TTC549 (cell line): Measurements from ENCODE around the gene SMCO4.
"Not testable (repeated sequence)": the region's sequence is repeated elsewhere in the genome, so short reads cannot be mapped to it uniquely, and the experiment has no call there.

Experiments used
- FAIRE-seq: peaks from 2 replicates; lab custom pipeline; 2012; peaks lifted over from hg19 to GRCh38; lab: Jason Lieb, UNC

SMCO4 gene

DNA sequence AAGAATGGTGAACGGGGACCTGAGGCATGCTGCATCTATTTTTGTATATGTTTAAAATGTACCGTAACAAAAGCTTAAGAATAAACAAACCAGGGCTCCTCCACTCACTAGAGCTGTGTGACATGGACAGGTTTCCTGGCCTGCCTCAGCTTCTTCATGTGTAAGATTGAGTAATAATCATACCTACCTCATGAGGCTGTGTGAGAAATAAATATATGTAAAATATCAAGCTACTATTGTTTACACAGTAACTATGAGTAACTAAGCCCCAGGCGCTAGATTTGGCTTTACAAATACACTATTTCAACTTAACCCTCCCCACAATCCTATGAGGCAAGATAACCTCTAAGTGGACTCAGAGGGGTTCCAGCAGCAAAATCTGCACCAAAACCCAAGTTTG, 66.4 kb downstream of the SMCO4 start:
- FAIRE-seq, result no peak

DNA sequence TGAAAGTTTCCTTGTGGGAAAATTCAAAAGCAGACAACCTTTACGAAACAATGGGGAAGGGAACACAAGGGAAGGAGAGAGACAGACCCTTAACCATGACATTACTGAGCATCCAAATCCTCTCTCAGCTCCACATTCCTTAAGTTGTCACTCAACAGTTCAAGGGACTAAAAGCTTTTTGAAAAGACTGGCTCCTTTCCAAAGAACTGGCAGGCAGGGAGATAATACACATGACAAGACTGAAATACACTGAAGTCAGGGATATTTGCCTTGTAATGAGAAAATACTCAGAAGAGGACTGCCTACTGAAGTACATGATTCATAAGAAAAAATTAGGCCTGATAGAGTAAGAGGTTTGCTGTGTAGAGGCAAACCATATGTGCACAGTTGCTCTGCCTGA, 69.1 kb downstream of the SMCO4 start:
- no peak for FAIRE-seq

DNA sequence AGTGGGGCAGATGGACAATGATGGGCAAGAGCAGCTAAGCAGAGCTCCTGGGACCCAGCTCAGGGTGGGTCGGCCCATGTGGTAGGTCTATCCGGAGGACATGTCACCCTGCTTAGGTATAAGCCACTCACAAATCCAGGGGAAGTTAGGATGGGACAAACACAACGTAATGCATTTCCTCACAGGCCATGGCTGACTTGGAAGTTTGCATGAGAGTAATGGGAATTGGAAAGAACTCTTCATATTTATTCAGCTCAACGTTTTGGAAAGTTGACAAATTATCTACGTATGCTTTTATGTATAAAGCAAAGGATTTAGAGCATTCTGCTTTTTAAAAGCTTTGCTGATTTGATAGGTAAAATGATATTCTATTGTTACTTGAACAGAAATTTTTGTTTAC, 74.9 kb downstream of the SMCO4 start:
- FAIRE-seq, result no peak

DNA sequence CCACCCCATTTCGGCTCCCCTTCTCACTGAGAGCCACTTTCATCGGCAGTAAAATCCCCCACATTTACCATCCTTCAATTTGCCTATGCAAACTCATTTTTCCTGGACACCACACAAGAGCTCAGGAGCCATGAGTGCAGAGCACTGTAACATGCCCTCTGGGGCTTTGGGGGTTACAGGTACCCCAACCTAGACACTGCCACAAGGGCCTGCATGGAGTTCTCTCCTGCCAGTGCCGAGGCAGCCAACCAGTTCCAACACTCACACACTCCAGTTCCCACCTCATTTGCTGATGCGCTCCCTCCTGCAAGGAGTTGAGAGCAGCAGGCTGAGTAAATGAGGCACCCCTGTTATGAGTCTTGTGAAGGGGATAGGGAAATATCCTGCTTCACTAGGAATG, 76.1 kb downstream of the SMCO4 start:
- no peak for FAIRE-seq

DNA sequence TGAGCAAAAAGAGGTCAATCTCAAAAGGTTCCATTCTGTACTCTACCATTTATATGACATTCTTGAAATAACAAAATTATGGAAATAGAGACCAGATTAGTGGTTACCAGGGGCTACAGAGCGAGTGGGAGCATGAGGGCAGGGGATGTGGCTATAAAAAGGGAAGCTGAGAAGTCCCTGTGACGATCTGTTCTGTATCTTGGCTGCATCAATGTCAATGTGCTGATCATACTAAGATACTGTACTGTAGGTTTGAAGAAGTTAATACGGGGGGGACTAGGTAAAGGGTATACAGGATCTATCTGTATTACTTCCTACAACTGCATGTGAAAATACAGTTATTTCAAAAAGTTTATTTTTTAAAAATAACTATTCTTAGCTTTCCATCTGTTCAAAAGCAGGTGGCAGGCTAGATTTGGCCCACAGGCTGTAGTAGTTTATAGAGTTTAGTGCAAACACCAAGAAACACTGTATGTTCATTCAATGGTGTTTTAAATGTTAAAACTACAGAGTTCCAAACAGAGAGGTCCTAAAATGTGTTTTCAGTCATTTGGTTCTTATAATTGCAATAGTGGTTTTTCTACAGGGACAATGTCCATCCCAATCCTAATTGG, 78.2 kb downstream of the SMCO4 start:
- no peak for FAIRE-seq

DNA sequence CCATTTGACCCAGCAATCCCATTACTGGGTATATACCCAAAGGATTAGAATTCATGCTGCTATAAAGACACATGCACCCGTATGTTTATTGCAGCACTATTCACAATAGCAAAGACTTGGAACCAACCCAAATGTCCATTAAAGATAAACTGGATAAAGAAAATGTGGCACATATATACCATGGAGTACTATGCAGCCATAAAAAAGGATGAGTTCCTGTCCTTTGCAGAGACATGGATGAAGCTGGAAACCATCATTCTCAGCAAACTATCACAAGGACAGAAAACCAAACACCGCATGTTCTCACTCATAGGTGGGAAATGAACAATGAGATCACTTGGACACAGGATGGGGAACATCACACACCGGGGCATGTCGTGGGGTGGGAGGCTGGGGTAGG, 79.5 kb downstream of the SMCO4 start:
- not testable (repeated sequence) for FAIRE-seq

DNA sequence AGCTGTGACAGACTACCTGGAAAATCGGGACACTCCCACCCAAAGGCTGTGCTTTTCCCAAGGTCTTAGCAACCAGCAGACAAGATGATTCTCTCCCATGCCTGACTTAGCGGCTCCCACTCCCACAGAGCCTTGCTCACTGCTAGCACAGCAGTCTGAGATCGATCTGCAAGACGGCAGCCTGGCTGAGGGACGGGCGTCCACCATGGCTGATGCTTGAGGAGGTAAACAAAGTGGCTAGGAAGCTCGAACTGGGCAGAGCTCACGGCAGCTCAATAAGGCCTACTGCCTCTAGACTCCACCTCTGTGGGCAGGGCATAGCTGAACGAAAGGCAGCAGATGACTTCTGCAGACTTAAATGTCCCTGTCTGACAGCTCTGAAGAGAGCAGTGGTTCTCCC, 84.9 kb downstream of the SMCO4 start:
- no peak for FAIRE-seq

DNA sequence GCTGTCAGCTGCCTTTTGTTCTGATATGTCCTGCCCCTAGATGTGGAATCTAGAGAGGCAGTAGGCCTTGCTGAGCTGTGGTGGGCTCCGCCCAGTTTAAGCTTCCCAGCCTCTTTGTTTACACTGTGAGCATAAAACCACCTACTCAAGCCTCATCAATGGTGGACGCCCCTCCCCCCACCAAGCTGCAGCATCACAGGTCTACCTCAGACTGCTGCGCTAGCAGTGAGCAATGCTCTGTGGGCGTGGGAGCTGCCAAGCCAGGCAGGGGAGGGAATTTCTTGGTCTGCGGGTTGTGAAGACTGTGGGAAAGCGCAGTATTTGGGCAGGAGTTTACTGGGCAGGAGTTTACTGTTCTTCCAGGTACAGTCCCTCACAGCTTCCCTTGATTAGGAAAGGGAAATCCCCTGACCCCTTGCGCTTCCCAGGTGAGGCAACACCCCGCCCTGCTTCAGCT, 98.5 kb downstream of the SMCO4 start:
- FAIRE-seq, result no peak

DNA sequence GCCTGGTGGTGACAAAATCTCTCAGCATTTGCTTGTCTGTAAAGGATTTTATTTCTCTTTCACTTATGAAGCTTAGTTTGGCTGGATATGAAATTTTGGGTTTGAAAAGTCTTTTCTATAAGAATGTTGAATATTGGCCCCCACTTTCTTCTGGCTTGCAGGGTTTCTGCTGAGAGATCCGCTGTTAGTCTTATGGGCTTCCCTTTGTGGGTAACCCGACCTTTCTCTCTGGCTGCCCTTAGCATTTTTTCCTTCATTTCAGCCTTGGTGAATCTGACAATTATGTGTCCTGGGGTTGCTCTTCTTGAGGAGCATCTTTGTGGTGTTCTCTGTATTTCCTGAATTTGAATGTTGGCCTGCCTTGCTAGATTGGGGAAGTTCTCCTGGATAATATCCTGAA, 100.0 kb downstream of the SMCO4 start:
- FAIRE-seq, result not testable (repeated sequence)

DNA sequence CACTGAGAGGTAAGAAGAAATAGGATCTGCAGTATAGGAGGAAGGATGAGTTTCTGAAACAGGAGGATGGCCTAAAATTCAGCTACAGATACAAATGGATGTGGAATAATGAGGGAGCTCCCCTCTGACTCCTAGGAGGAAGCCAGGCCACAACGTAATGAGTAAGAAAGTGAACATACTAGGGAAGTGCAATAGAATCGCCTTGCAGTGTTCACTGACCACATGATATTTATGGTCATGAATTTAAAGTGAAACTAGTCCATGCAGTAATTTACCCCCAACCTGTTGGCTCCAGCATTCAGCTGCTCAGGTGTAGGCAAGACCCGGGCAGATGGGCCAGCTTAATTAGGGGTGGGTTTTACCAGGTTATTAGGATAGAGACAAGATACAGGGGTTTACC, 110.9 kb downstream of the SMCO4 start:
- no peak for FAIRE-seq
